IPS-18a (cell line): ENCODE data around the gene CDKN1A.

Source experiments
- H3K27ac ChIP-seq: one replicate; pipeline ENCODE4 v1.5.1; 2013; ENCODE audit warnings: low read length
- H3K27me3 ChIP-seq: one replicate; pipeline ENCODE4 v1.6.1; 2013; ENCODE audit warnings: mild to moderate bottlenecking, low read length; ENCODE audit not compliant: control insufficient read depth, insufficient read depth
- H3K36me3 ChIP-seq: one replicate; pipeline ENCODE4 v1.6.1; 2013; ENCODE audit warnings: low read depth, low read length; ENCODE audit not compliant: control insufficient read depth
- H3K4me1 ChIP-seq: one replicate; pipeline ENCODE4 v1.6.1; 2013; ENCODE audit warnings: low read depth, low read length; ENCODE audit not compliant: control insufficient read depth
- H3K4me3 ChIP-seq: one replicate; pipeline ENCODE4 v1.5.1; 2013; ENCODE audit warnings: low read length
- H3K9ac ChIP-seq: one replicate; pipeline ENCODE4 v1.6.1; 2013; ENCODE audit warnings: mild to moderate bottlenecking, low read length, moderate library complexity
- H3K9me3 ChIP-seq: one replicate; pipeline ENCODE4 v1.6.1; 2013; ENCODE audit warnings: low read depth, low read length; ENCODE audit not compliant: control insufficient read depth

The CDKN1A gene

DNA sequence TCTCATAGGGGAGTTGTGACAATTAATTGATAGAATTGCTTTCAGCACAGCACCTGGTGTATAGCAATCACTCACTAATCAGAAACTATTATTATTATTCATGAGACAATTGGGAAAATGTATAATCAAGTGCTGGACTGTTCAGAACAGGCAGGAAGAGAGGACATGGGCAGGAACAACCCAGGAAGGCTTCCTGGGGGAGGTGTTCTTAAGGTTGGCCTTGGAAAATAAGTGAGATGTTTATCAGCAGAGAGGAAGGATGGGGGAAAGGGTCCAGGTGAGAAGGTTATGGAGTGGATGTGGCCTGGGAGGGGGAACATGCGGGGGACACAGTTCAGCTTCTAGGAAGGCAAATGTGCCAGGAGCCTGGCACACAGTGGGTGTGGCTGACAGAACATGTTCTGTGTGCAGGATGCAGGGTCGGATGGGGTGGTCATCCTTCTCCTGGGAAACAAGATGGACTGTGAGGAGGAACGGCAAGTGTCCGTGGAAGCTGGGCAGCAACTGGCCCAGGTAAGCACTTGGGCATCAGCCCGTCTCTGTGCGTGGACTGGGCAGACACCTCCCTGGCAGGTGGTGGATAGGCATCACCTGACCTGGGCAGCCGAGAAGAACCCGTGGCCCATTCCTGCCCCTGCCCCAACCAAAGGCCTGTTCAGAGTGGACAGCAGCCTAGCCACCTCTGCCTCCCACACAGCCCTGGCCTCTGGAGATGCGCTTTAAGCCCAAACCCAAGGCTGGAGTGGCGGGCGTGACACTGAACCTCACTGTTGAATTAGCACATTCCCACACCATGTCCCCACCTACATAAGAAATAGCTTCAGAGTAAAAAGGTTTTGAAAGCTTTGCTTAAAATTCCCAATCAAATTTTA, 50.0 kb downstream of the CDKN1A start:
- Histone ChIP-seq H3K27ac (no peak overlapping the region), H3K36me3 (no peaks in the 10 kb centered on the region), H3K4me1 (no peaks in the 10 kb centered on the region), H3K9ac (no peak overlapping the region), H3K27me3 (no peaks in the 10 kb centered on the region), H3K9me3 (no peaks in the 10 kb centered on the region), H3K4me3 (no peak overlapping the region)

- no peaks in the 10 kb centered on the region for H3K9me3 ChIP-seq
- no peaks in the 10 kb centered on the region for H3K4me1 ChIP-seq
- H3K27me3 ChIP-seq, result no peaks in the 10 kb centered on the region
- no peak overlapping the region for H3K4me3 ChIP-seq
- no peak overlapping the region for H3K9ac ChIP-seq
- H3K36me3 ChIP-seq, result no peaks in the 10 kb centered on the region
- H3K27ac ChIP-seq, result no peak overlapping the region
These were observed 50.6 kb downstream of the CDKN1A start for GRCh38 chr6:36729161-36729524.

DNA sequence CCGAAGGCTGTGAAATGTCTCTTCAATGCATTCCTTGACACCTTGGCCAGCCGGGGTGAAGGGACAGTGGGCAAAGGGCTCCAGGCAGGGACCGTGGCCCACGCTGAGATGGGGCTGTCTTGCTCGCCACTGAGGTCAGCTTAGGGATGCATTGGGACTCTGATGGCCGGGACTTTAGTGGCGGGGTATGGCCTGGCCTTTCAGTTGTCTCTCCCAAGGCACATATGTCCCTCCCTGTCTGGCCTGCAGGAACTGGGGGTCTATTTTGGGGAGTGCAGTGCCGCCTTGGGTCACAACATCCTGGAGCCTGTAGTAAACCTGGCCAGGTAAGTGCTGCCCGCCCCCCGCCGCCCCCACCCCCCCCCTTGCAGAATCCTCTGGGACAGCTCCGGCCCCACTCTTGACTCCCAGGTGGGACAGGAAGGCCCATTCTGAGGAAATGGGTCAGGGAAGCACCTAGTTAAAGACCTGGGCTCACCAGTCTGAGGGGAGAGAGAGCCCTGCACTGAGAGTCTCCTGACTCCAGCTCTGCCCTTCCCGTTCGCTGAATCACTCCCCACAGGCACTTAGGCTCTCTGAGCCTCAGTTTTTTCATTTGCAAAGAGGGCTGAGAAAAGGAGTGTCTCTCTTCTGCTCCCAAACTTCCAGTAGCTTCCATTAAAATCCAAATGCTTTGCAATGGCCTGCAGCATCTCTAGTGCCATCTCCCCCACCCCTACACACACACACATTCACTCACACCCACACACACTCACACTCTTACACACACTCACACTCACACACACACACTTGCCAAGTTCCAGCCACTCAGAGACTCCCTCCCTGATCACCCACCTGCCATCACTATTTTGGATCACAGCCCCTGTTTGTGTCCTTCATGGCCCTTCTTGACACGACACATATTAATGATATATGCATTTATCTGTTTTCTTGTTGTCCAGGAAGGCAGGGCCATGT, 52.2 kb downstream of the CDKN1A start:
- no peaks in the 10 kb centered on the region for H3K4me1 ChIP-seq

GRCh38 chr6:36731622-36732310, 53.3 kb downstream of the CDKN1A start:
- no peak overlapping the region for H3K9ac ChIP-seq
- H3K27me3 ChIP-seq, result no peaks in the 10 kb centered on the region
- no peaks in the 10 kb centered on the region for H3K4me1 ChIP-seq
- H3K4me3 ChIP-seq, result no peak overlapping the region
- no peaks in the 10 kb centered on the region for H3K36me3 ChIP-seq
- H3K27ac ChIP-seq, result no peak overlapping the region
- no peaks in the 10 kb centered on the region for H3K9me3 ChIP-seq

More for the DNA sequence above, 52.2 kb downstream of the CDKN1A start:
- no peak overlapping the region for H3K4me3 ChIP-seq
- no peak overlapping the region for H3K9ac ChIP-seq
- H3K27ac ChIP-seq, result no peak overlapping the region
- no peaks in the 10 kb centered on the region for H3K9me3 ChIP-seq
- H3K27me3 ChIP-seq, result no peaks in the 10 kb centered on the region
- no peaks in the 10 kb centered on the region for H3K36me3 ChIP-seq

DNA sequence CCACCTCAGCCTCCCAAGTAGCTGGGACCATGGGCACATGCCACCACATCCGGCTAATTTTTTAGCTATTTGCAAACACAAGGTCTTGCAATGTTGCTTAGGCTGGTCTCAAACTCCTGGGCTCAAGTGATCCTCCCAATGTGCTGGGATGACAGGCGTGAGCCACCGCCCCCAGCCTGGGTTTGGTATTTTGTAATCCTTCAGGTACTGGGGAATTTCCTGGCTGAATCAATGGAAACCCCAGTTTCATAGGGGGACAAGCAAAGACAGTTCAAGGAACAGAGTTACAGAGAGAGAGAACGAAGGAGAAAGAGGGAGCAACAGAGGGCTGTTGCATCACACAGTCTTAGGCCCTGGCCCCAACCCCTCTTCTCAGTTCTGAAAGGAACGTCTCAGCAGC, 54.8 kb downstream of the CDKN1A start:
- Histone ChIP-seq H3K27me3 (no peaks in the 10 kb centered on the region), H3K27ac (no peak overlapping the region), H3K36me3 (no peaks in the 10 kb centered on the region), H3K9me3 (no peaks in the 10 kb centered on the region), H3K9ac (no peak overlapping the region), H3K4me3 (no peak overlapping the region), H3K4me1 (no peaks in the 10 kb centered on the region)

DNA sequence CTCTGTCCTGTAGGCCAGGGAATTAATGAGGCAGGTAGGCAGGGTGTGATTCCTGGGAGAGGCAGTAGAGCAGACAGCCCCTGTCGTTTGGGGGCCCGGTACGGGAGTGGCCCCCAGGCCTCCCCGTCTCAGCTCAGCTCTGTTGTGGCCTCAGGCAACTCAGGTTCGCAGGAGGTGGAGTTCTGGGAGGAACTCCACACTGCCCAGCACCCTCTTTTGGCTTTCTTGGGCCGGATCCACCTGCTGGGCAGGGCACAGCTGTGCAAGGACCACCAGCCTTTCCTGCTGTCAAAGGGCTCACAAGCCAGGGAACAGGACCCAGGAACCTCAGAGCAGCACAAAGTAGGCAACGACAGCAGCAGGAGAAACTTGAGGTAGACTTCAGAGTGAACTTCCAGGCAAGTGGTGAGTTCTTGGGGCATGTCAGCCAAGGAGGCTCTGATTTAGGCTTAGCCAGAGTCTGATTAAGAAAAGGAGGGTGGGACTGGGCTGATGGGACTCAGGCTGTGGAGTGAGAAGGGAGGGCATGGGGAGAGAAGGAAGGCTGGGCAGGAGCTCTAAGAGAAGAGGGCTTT, 56.1 kb downstream of the CDKN1A start:
- Histone ChIP-seq H3K27ac (no peak overlapping the region), H3K4me3 (no peak overlapping the region), H3K9ac (no peak overlapping the region), H3K36me3 (no peaks in the 10 kb centered on the region), H3K4me1 (no peaks in the 10 kb centered on the region), H3K9me3 (no peaks in the 10 kb centered on the region), H3K27me3 (no peaks in the 10 kb centered on the region)

DNA sequence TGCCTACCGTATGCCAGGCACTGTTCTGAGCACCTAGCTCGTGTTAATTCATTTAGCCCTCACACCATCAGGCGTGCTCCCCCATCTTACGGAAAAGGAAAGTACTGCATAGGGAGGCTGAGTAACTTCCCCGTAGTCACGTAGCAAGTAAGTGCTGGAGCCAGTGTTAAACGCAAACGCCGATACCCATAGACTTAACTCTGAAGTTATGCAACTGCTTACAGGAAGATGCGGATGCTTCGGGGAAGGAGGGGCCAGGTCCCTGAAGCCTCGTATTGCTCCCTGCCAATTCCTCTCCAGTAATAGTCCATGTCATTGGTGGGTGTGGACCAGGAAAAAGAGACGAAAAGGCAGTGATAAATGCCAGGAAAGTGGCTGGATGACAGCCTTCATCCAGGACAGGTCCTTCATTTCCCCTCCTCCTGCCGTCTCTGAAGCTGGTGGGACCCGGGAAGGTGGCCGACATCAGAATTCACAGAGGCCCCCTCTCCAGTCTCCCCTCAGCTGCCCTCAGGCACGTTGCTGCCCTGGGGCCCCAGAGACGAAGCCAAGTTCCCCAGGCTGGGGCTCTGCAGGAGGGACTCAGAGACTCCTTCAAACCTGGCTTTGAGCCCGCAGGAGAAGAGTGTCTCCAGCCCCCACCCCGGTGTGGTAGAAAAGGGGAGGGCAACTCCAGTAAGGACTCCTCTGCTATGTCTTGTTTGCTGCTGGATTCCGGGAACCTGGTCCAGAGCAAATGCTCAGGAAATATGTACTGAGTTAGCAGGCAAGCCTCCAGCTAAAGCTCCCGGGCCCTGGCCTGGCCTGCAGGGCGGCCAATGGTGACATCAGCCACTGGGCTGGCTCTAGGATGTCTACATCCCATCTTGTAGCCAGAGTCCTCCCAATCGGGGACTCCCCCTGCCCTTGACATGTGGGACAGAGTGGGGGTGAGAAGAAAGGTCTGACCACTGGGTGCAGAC, 56.9 kb downstream of the CDKN1A start:
- H3K9ac ChIP-seq, result no peak overlapping the region
- no peaks in the 10 kb centered on the region for H3K4me1 ChIP-seq
- H3K9me3 ChIP-seq, result no peaks in the 10 kb centered on the region
- no peaks in the 10 kb centered on the region for H3K27me3 ChIP-seq
- no peak overlapping the region for H3K4me3 ChIP-seq
- H3K36me3 ChIP-seq, result no peaks in the 10 kb centered on the region
- no peak overlapping the region for H3K27ac ChIP-seq
